MG63 (cell line): ENCODE measurements around the gene HPCAL4. TPM values are rescaled to one million over a fixed set of nuclear protein-coding genes. Genes with fewer than 3 reads are reported as not detected.

Experiments used
- DNase-seq: peaks from one replicate; pipeline ENCODE4 v3.0.0-alpha.2; 2020
- H3K27me3 ChIP-seq: fragments of 250-450 bp; sonication (Bioruptor Pico); 2 replicates; pipeline ENCODE4 v1.5.1; 2020; ENCODE audit warnings: mild to moderate bottlenecking, moderate library complexity
- H3K36me3 ChIP-seq: fragments of 250-450 bp; sonication (Bioruptor Pico); 2 replicates; pipeline ENCODE4 v1.5.1; 2020; ENCODE audit warnings: mild to moderate bottlenecking, moderate library complexity
- H3K4me3 ChIP-seq: fragments of 250-450 bp; sonication (Bioruptor Pico); 2 replicates; pipeline ENCODE4 v1.5.1; 2020; ENCODE audit warnings: mild to moderate bottlenecking, moderate library complexity
- H3K9me3 ChIP-seq: fragments of 250-450 bp; sonication (Bioruptor Pico); 2 replicates; pipeline ENCODE4 v1.5.1; 2020; ENCODE audit warnings: mild to moderate bottlenecking, moderate library complexity
- total RNA-seq: library from RNA; depleted of rRNA; stranded (reverse); fragments of >200 nt; shearing (Covaris generic); gene quantifications from 2 replicates; pipeline ENCODE4 v1.2.3, GENCODE V29; 2014; ENCODE audit warnings: low replicate concordance; rRNA removed

The HPCAL4 gene
- total RNA-seq, 1 experiment from 2014 or later = not detected

DNA sequence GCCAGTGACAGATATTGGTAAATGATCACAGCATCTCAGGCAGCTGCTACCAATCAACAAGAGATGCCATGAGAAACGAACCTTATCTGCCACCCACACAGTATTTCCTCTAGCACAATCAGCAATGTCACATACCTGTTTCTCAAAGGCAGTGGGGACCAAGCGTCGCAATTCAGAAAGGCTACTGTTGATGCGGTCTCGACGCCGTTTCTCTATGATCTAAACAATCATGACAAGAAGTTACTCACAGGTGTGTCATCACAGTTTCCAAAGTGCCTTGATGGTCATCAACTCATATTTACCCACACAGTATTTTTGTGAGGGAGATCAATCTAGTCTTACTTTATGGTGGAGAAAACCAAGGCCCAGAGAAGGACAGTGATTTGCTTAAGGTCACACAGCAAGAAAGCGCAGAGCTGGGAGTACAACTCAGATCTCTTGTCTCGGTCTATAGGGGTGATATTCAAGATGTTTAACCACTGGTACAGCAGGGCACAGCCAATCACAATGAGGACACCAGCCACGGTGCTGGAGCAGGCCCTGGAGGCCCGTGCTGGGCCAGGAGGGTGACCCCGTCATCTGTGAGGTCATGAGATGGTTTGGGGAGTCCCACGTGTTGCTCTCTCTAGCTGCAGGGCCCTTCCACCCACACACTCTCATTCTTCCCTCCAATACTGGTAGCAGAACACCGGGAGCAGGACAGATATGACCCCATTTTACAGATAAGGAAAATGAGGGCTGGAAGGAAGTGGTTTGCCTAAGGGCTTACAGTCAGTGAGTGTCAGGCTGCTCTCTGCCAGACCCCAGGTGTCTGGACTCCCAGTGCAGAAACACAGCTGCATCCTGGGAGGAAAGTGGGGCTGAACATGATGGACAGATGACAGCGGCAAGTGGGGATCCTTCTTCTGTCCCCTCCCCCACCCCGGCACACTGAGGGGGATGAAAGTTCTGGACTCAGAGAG, 59.6 kb downstream of the HPCAL4 start:
- no peaks in the 10 kb centered on the region for H3K36me3 ChIP-seq
- DNase-seq = no peak
- no peak overlapping the region for H3K4me3 ChIP-seq
- H3K27me3 ChIP-seq = no peaks in the 10 kb centered on the region
- no peaks in the 10 kb centered on the region for H3K9me3 ChIP-seq

- DNase-seq = no peak
- Histone ChIP-seq H3K36me3 (no peaks in the 10 kb centered on the region), H3K4me3 (no peak overlapping the region), H3K27me3 (no peaks in the 10 kb centered on the region), H3K9me3 (no peaks in the 10 kb centered on the region)
Observed at GRCh38 chr1:39628807-39629350, 62.4 kb downstream of the HPCAL4 start.

Other genes starting within 250 kb of the HPCAL4 start
- not detected in 2 replicates for gene BMP8A, start 199.8 kb downstream of the HPCAL4 start, total RNA-seq
- gene PABPC4, start 114.6 kb downstream of the HPCAL4 start, total RNA-seq = 153 TPM in 2 replicates
- gene HEYL, start 51.8 kb downstream of the HPCAL4 start, total RNA-seq = 0.10 and 1.0 TPM in 2 replicates
- not detected in 2 replicates for gene NT5C1A, start 19.3 kb downstream of the HPCAL4 start, total RNA-seq
- 80.7 and 112 TPM in 2 replicates for gene PPIE, start 47.4 kb upstream of the HPCAL4 start, total RNA-seq
- not detected in 2 replicates for gene OXCT2, start 79.9 kb upstream of the HPCAL4 start, total RNA-seq
- gene BMP8B, start 97.4 kb upstream of the HPCAL4 start, total RNA-seq = 0.02 and 1.2 TPM in 2 replicates
- gene TRIT1, start 192.1 kb upstream of the HPCAL4 start, total RNA-seq = 28.4 and 41.5 TPM in 2 replicates
- 0.07 and 0.25 TPM in 2 replicates for gene MYCL, start 210.5 kb upstream of the HPCAL4 start, total RNA-seq